ENCODE data around the gene DPH3. TPM values are rescaled to one million over a fixed set of nuclear protein-coding genes. Genes with fewer than 3 reads are reported as not detected.

The DPH3 gene
- total and polyA plus RNA-seq, 2 experiments from 2014 or later, result 15.3 to 84.3 TPM

DNA sequence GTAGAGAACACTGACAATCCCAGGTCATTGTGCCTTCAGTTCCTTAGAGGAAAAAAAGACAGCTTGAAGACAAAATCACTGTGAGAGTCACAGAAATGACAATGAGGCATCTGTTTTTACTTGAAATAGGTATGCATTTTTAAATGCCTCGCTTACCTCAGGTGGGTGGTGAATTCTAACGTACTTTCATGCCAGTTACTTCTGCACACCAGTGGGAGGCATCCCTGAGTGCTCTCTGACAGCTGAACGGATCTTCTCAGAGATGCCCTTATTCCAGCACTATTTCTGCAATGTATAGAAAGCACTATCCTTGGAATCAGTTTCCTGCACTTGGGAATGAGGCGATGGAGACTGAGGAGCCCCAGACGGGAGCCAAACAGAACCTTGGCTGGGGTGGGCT, 16.2 kb downstream of the DPH3 start:
- Histone ChIP-seq H4K20me1 (replicated peaks; ENCODE audit: insufficient read depth) (no peaks in the 10 kb centered on the region; the same call in 1 of the 2 replicates), H3K36me3 (ENCODE audit: insufficient read depth) (no peaks in the 10 kb centered on the region), H3K27ac (ENCODE audit: low read depth) (no peak overlapping the region), H3K9me2 (ENCODE audit: insufficient read depth) (no peaks in the 10 kb centered on the region), H3K4me3 (no peak overlapping the region), H3K4me2 (no peak overlapping the region), H3K79me2 (replicated peaks; ENCODE audit: insufficient read depth) (no peaks in the 10 kb centered on the region), H3K27me3 (ENCODE audit: insufficient read depth) (no peaks in the 10 kb centered on the region), H3K4me1 (ENCODE audit: insufficient read depth) (no peaks in the 10 kb centered on the region), H3F3A (replicated peaks; ENCODE audit: low read depth) (no peaks in the 10 kb centered on the region), H2AFZ (no peak overlapping the region)
- no peak overlapping the region for H3K27ac Mint-ChIP-seq
- no peaks in the 10 kb centered on the region for H3K9me3 Mint-ChIP-seq
- ATAC-seq (no peak), DNase-seq (ENCODE audit: low spot score) (no peak)
- TF ChIP-seq JUNB (IDR thresholded peaks at IDR 0.05; ENCODE audit: unreplicated experiment) (no peak), CTCF (conservative IDR thresholded peaks at IDR 0.05; ENCODE audit: low read depth in 2 of 2) (peak in 1 of 2 experiments; percentile 18; a peak in 1 of 4 replicates), STAT1 (IDR thresholded peaks at IDR 0.05; ENCODE audit: unreplicated experiment) (no peak)
- peaks cover 4% of the 10 kb centered on the region; the same call in 2 of the 3 replicates for H3K4me1 Mint-ChIP-seq
- no peaks in the 10 kb centered on the region for H3K36me3 Mint-ChIP-seq (ENCODE audit: low read depth)
- no peak overlapping the region for H3K4me3 Mint-ChIP-seq
- H3K27me3 Mint-ChIP-seq (ENCODE audit: insufficient read depth, low read depth, poor library complexity), result peaks cover 11% of the 10 kb centered on the region

DNA sequence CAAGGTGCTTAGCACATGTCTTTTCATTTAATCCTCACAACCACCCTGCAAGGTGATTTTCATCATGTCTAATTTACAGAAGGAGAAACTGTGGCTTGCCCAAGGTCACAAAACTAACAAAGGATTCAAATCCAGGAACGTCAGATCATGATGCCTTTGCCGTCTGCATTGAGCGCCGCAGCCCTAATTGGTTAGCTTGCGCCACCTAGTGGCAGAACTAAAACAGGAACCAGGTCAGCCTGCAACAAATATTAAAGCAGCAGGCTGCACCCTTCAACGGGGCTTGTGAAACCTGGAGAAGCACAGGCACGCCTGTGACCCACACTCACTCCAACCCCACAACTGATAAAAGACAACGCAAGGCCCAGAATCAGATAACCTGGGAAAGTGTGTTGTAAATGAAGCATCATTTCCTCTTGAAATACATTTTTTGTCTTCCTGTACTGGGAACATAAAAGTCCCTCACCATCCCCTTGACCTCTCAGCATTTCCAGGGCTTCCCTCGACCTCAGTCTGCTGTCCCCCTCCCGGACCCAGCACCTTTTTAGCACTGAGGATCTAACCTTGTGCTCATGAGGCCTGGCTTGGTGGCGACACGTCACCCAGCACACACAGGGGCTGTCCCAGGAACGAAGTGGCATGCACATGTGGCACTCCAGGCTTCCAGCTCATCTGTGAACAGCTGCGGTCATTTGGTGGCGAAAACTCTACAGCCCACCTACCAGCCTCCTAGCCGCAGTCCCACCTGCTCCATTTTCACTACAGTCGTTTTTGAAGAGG, 17.3 kb downstream of the DPH3 start:
- Histone ChIP-seq H3K36me3 (ENCODE audit: insufficient read depth) (no peaks in the 10 kb centered on the region), H3K79me2 (replicated peaks; ENCODE audit: insufficient read depth) (no peaks in the 10 kb centered on the region), H3F3A (replicated peaks; ENCODE audit: low read depth) (no peaks in the 10 kb centered on the region), H3K27ac (ENCODE audit: low read depth) (no peak overlapping the region), H3K4me3 (no peak overlapping the region), H3K27me3 (ENCODE audit: insufficient read depth) (no peaks in the 10 kb centered on the region), H3K4me1 (ENCODE audit: insufficient read depth) (no peaks in the 10 kb centered on the region), H3K9me2 (ENCODE audit: insufficient read depth) (no peaks in the 10 kb centered on the region), H4K20me1 (replicated peaks; ENCODE audit: insufficient read depth) (no peaks in the 10 kb centered on the region; the same call in 1 of the 2 replicates), H2AFZ (peak overlapping the region; percentile 83), H3K4me2 (no peak overlapping the region)
- Mint-ChIP-seq H3K9me3 (no peaks in the 10 kb centered on the region; the same call in 2 of the 3 replicates), H3K36me3 (ENCODE audit: low read depth) (no peaks in the 10 kb centered on the region), H3K4me1 (peaks cover 4% of the 10 kb centered on the region; the same call in 2 of the 3 replicates), H3K27ac (no peak overlapping the region), H3K27me3 (ENCODE audit: insufficient read depth, low read depth, poor library complexity) (peaks cover 8% of the 10 kb centered on the region), H3K4me3 (no peak overlapping the region)
- ATAC-seq, result peak; percentile 84
- TF ChIP-seq POLR2AphosphoS5 (IDR thresholded peaks at IDR 0.05; ENCODE audit: low read depth) (no peak), CTCF (conservative IDR thresholded peaks at IDR 0.05; ENCODE audit: low read depth in 2 of 2) (peak; percentile 97 to 99), EZH2phosphoT487 (IDR thresholded peaks at IDR 0.05; ENCODE audit: unreplicated experiment) (no peak), STAT1 (IDR thresholded peaks at IDR 0.05; ENCODE audit: unreplicated experiment) (no peak)
- TF ChIP-seq, protein P1, sequence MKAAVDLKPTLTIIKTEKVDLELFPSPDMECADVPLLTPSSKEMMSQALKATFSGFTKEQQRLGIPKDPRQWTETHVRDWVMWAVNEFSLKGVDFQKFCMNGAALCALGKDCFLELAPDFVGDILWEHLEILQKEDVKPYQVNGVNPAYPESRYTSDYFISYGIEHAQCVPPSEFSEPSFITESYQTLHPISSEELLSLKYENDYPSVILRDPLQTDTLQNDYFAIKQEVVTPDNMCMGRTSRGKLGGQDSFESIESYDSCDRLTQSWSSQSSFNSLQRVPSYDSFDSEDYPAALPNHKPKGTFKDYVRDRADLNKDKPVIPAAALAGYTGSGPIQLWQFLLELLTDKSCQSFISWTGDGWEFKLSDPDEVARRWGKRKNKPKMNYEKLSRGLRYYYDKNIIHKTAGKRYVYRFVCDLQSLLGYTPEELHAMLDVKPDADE (IDR thresholded peaks at IDR 0.05), result no peak
- peak; percentile 93 for DNase-seq (ENCODE audit: low spot score)
